A549 (cell line): ENCODE data around the gene ANKRD33B. TPM values are rescaled to one million over a fixed set of nuclear protein-coding genes. Genes with fewer than 3 reads are reported as not detected.

Source experiments
- ATAC-seq, 2 experiments: fragments of 200-7000 bp in 1 of 2; fragments of >200 bp in 1 of 2; cut with Nextera tagmentation in 1 of 2; cut with Tn5 transposase in 1 of 2; 3 replicates each; pipeline versions ENCODE4 v1.8.0 to v1.9.1; 2018 to 2020; ENCODE audit warnings: mild to moderate bottlenecking in 1 of 2, moderate library complexity in 1 of 2
- CTCF ChIA-PET: fragments of 300-600 bp; sonication (Branson Sonifier 250); formaldehyde crosslinking; extraction: SDS; loops from one replicate; lab custom pipeline; 2021; ENCODE audit warnings: antibody characterized with exemption, inconsistent platforms; lab: Yijun Ruan, JAX
- POLR2A ChIA-PET: fragments of 350-600 bp; formaldehyde crosslinking; extraction: SDS; loops from one replicate; lab custom pipeline; 2021; ENCODE audit warnings: antibody characterized with exemption, inconsistent platforms; lab: Yijun Ruan, JAX
- DNase-seq, 2 experiments: peaks; one replicate each; pipeline versions ENCODE4 v3.0.0 to v3.0.0-alpha.2; 2011 to 2016; ENCODE audit warnings: low read depth in 1 of 2, low spot score in 1 of 2
- FAIRE-seq: peaks from 2 replicates; lab custom pipeline; 2011; peaks lifted over from hg19 to GRCh38; lab: Jason Lieb, UNC
- H3K27ac ChIP-seq, 2 experiments: fragments of >200 bp; sonication (Bioruptor Twin); formaldehyde crosslinking; 3 replicates each; pipeline ENCODE4 v1.5.1; 2016 to 2017
- H3K4me1 ChIP-seq: fragments of >200 bp; sonication (Bioruptor Twin); formaldehyde crosslinking; 3 replicates; pipeline ENCODE4 v1.6.1; 2016
- H3K4me2 ChIP-seq: fragments of >200 bp; sonication (Bioruptor Twin); formaldehyde crosslinking; 3 replicates; pipeline ENCODE4 v1.6.1; 2016
- H3K4me3 ChIP-seq: fragments of >200 bp; sonication (Bioruptor Twin); formaldehyde crosslinking; 3 replicates; pipeline ENCODE4 v1.5.1; 2016
- H3K9me3 ChIP-seq: fragments of >200 bp; sonication (Bioruptor Twin); formaldehyde crosslinking; 3 replicates; pipeline ENCODE4 v1.6.1; 2016
- EHMT2 ChIP-seq: fragments of 200-600 bp; sonication (generic); IDR thresholded peaks from 2 replicates; pipeline ENCODE4 v1.6.1; 2016; ENCODE audit warnings: antibody characterized with exemption, low read depth, mild to moderate bottlenecking, moderate library complexity
- ESRRA ChIP-seq: fragments of 150-350 bp; IDR thresholded peaks from 2 replicates; pipeline ENCODE4 v1.6.1; 2014; ENCODE audit warnings: mild to moderate bottlenecking, low read length, borderline replicate concordance
- GATA3 ChIP-seq: IDR thresholded peaks from 2 replicates; pipeline ENCODE4 v1.6.1; 2012; ENCODE audit warnings: borderline replicate concordance
- HOXA7 ChIP-seq: fragments of 250-450 bp; sonication (Bioruptor Pico); IDR thresholded peaks from 2 replicates; pipeline ENCODE4 v1.5.0; 2020; ENCODE audit warnings: mild to moderate bottlenecking, moderate library complexity
- HOXB13 ChIP-seq: fragments of 250-450 bp; sonication (Bioruptor Pico); IDR thresholded peaks from 2 replicates; pipeline ENCODE4 v1.5.0; 2020; ENCODE audit warnings: low read depth, mild to moderate bottlenecking, moderate library complexity
- HOXB5 ChIP-seq: fragments of 250-450 bp; sonication (Bioruptor Pico); IDR thresholded peaks from 2 replicates; pipeline ENCODE4 v1.5.0; 2020; ENCODE audit warnings: mild to moderate bottlenecking, moderate library complexity
- JUN ChIP-seq, 2 experiments: fragments of >200 bp; sonication (Bioruptor Twin); formaldehyde crosslinking; IDR thresholded peaks; 2 replicates in 1 of 2; 3 replicates in 1 of 2; pipeline ENCODE4 v1.6.1; 2016 to 2017
- KDM5A ChIP-seq: fragments of 200-600 bp; sonication (generic); IDR thresholded peaks from 2 replicates; pipeline ENCODE4 v1.6.1; 2016; ENCODE audit warnings: antibody characterized with exemption, mild to moderate bottlenecking
- NPAS2 ChIP-seq: fragments of 250-450 bp; sonication (Bioruptor Pico); IDR thresholded peaks from 2 replicates; pipeline ENCODE4 v1.8.0; 2022; ENCODE audit warnings: mild to moderate bottlenecking, moderate library complexity, borderline replicate concordance
- NR3C1 ChIP-seq: fragments of >200 bp; sonication (Bioruptor Twin); formaldehyde crosslinking; IDR thresholded peaks from 3 replicates; pipeline ENCODE4 v1.6.1; 2017
- RAD21 ChIP-seq, 2 experiments: fragments of >200 bp in 1 of 2; sonication (Bioruptor Twin) in 1 of 2; formaldehyde crosslinking in 1 of 2; IDR thresholded peaks in 1 of 2; conservative IDR thresholded peaks in 1 of 2; 2 replicates in 1 of 2; 3 replicates in 1 of 2; pipeline ENCODE4 v1.6.1; 2012 to 2018; ENCODE audit warnings: inconsistent platforms in 1 of 2
- RNF2 ChIP-seq: fragments of 200-600 bp; sonication (generic); IDR thresholded peaks from 2 replicates; pipeline ENCODE4 v1.6.1; 2016; ENCODE audit warnings: low read depth, mild to moderate bottlenecking, antibody characterized with exemption, moderate library complexity, borderline replicate concordance
- ZC3H11A ChIP-seq: fragments of 450-650 bp; IDR thresholded peaks from 2 replicates; pipeline ENCODE4 v1.6.1; 2014; ENCODE audit warnings: antibody characterized with exemption, mild to moderate bottlenecking
- ZFP36 ChIP-seq: fragments of 450-650 bp; IDR thresholded peaks from 2 replicates; pipeline ENCODE4 v1.6.1; 2014; ENCODE audit warnings: borderline replicate concordance; ENCODE audit not compliant: partially characterized antibody
- ZNF302 ChIP-seq: fragments of 250-450 bp; sonication (Bioruptor Pico); IDR thresholded peaks from 2 replicates; pipeline ENCODE4 v1.9.0; 2021; ENCODE audit warnings: inconsistent platforms, mild to moderate bottlenecking, moderate library complexity
- WGBS: methylation state at CpG from one replicate; pipeline ENCODE4 v1.1.6; 2017; ENCODE audit errors: missing lambda C conversion rate; 5-methylcytosine and 5-hydroxymethylcytosine counted together
- polyA plus RNA-seq, 4 experiments: library from polyadenylated mRNA; depleted of rRNA in 3 of 4; stranded (reverse); fragments of >200 nt; fragmentation: RNase III in 1 of 4; extraction: RNeasy Plus Mini Kit Qiagen cat#74134 plus additional on column Dnase treatment in 1 of 4; gene quantifications; 2 replicates in 3 of 4; 3 replicates in 1 of 4; pipeline ENCODE4 v1.2.3, GENCODE V29; 2011 to 2017
- TF ChIP-seq, protein P1 (sequence below): IDR thresholded peaks from 2 replicates; pipeline ENCODE4 v1.6.1; 2012; ENCODE audit warnings: low read depth, borderline replicate concordance
- TF ChIP-seq, protein P2 (sequence below): fragments of 250-450 bp; sonication (Bioruptor Pico); IDR thresholded peaks from 2 replicates; pipeline ENCODE4 v1.5.0; 2021; ENCODE audit warnings: mild to moderate bottlenecking, moderate library complexity, borderline replicate concordance
- TF ChIP-seq, protein P3 (sequence below): fragments of 150-350 bp; IDR thresholded peaks from 2 replicates; pipeline ENCODE4 v1.6.1; 2014; ENCODE audit warnings: low read depth, mild to moderate bottlenecking, low read length
- TF ChIP-seq, protein P4 (sequence below): IDR thresholded peaks from 2 replicates; pipeline ENCODE4 v1.6.1; 2012

ANKRD33B gene
- polyA plus RNA-seq, 2 of the 4 experiments (the other 2 are of a cell fraction), result 4.0 to 6.9 TPM

DNA sequence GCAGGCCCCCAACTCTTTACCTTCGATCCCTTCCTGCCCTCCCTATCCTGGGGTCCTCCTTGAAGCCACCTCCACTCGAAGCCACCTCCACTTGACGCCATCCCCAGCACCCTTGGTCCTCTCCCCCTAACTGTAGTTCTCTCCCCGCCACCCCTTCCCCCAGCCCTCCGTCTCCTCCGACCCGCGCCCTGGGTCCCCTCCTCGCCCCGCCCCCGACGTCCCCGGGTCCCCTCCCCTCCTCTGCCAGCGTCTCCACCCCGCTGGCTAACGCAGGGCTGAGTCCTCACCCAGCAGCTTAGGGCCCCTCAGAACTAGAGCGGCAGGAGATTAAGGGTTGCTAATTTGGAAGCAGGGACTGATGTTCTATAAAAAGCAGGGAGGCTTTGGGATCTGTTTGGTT is 30.6 kb upstream of the ANKRD33B start:
- peak overlapping the region in 1 of 2 experiments; percentile 54; a peak in 2 of 6 replicates for H3K27ac ChIP-seq
- ChIA-PET POLR2A (no interaction called here), CTCF (interaction anchor here (2.2 kb wide), 1 partner anchor 18 kb away, joined by 7 read pairs; no protein-coding TSS in a partner anchor)
- no peak overlapping the region for H3K4me2 ChIP-seq
- H3K4me3 ChIP-seq, result no peak overlapping the region
- 96% methylated on average over 3 of the region's 17 CpGs for WGBS
- no peak for ATAC-seq
- no peak for FAIRE-seq
- no peak for TF ChIP-seq ZNF302 (CRISPR knock-in tag)
- TF ChIP-seq, protein P1, sequence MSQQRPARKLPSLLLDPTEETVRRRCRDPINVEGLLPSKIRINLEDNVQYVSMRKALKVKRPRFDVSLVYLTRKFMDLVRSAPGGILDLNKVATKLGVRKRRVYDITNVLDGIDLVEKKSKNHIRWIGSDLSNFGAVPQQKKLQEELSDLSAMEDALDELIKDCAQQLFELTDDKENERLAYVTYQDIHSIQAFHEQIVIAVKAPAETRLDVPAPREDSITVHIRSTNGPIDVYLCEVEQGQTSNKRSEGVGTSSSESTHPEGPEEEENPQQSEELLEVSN, result no peak
- no peak for TF ChIP-seq EHMT2
- no peak for TF ChIP-seq NR3C1
- TF ChIP-seq, protein P2, sequence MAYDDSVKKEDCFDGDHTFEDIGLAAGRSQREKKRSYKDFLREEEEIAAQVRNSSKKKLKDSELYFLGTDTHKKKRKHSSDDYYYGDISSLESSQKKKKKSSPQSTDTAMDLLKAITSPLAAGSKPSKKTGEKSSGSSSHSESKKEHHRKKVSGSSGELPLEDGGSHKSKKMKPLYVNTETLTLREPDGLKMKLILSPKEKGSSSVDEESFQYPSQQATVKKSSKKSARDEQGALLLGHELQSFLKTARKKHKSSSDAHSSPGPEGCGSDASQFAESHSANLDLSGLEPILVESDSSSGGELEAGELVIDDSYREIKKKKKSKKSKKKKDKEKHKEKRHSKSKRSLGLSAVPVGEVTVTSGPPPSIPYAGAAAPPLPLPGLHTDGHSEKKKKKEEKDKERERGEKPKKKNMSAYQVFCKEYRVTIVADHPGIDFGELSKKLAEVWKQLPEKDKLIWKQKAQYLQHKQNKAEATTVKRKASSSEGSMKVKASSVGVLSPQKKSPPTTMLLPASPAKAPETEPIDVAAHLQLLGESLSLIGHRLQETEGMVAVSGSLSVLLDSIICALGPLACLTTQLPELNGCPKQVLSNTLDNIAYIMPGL (CRISPR knock-in tag), result no peak
- TF ChIP-seq ESRRA, result no peak
- TF ChIP-seq GATA3, result no peak
- no peak for TF ChIP-seq ZFP36
- TF ChIP-seq HOXA7 (CRISPR knock-in tag), result no peak
- TF ChIP-seq KDM5A, result no peak
- TF ChIP-seq JUN (IDR thresholded peaks at IDR 0.05), result no peak
- no peak for TF ChIP-seq RNF2
- TF ChIP-seq HOXB5 (CRISPR knock-in tag), result no peak
- TF ChIP-seq, all 56 proteins: peak for 0
- DNase-seq, result no peak
- Histone ChIP-seq H3K9me3 (no peaks in the 10 kb centered on the region), H3K4me1 (peaks cover 9% of the 10 kb centered on the region; the same call in 2 of the 3 replicates)

DNA sequence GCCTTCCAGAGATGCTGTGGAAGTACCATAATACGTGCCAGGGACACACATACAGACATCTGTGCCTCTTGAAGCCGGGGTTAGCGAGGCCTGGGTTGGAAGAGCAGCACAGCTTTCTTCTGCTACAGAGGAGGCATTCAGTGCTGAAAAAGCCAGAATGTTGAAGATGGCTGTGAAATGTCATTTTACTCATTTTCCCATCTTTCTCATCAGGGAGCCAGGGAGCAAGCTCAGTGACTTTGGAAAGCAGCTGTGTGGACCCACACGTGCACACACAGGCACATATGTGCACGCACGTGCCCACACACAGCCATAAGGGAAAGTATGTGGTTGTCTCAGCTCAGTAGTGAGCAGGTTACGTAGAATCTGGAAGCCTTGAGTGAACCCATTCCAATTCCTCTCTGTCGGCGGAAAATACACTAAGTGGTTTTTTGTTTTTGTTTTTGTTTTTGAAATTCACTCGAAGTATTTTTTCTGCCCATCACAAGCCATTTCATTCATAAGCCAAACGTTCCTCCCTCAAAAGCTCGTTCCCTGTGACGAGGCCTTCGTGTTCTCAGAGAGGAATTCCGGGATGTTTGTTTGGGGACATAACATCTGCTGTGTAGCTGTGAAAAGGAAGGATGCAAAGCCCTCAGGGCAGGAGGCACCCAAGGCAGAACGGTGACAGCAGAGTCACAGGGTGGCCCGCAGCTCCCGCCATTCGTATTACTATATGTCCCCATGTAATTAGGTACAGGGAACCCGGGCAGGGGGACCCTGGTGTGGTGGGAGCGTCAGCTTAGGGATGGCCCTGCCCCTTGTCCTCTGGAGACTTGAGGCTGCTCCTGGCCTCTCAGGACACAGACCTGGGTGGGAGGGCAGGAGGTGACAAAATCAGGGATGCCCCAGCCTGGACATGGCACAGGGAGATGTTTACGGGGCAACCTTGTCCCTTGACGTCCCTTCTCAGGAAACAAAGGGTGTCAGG is 29.0 kb upstream of the ANKRD33B start:
- H3K9me3 ChIP-seq, result no peaks in the 10 kb centered on the region
- H3K27ac ChIP-seq, result peak overlapping the region in 1 of 2 experiments; percentile 30; a peak in 1 of 6 replicates
- POLR2A ChIA-PET, result no interaction called here
- 0 out of 3 replicates have a peak, but pooled peaks cover 3% of the 10 kb centered on the region for H3K4me1 ChIP-seq
- H3K4me3 ChIP-seq, result no peak overlapping the region
- WGBS, result 82% methylated on average over 23 of the region's 23 CpGs
- no peak for TF ChIP-seq ZC3H11A
- TF ChIP-seq, protein P3, sequence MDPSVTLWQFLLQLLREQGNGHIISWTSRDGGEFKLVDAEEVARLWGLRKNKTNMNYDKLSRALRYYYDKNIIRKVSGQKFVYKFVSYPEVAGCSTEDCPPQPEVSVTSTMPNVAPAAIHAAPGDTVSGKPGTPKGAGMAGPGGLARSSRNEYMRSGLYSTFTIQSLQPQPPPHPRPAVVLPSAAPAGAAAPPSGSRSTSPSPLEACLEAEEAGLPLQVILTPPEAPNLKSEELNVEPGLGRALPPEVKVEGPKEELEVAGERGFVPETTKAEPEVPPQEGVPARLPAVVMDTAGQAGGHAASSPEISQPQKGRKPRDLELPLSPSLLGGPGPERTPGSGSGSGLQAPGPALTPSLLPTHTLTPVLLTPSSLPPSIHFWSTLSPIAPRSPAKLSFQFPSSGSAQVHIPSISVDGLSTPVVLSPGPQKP, result no peak
- no peak for TF ChIP-seq EHMT2
- TF ChIP-seq NPAS2 (CRISPR knock-in tag), result no peak
- TF ChIP-seq GATA3, result no peak
- TF ChIP-seq, protein P1, result no peak
- no peak for TF ChIP-seq RAD21 (conservative IDR thresholded peaks at IDR 0.05 in 1 of 2, IDR thresholded peaks at IDR 0.05 in 1 of 2)
- TF ChIP-seq RNF2, result no peak
- no peak for TF ChIP-seq HOXB13 (CRISPR knock-in tag)
- TF ChIP-seq, protein P4, sequence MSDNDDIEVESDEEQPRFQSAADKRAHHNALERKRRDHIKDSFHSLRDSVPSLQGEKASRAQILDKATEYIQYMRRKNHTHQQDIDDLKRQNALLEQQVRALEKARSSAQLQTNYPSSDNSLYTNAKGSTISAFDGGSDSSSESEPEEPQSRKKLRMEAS, result no peak
- TF ChIP-seq, all 56 proteins: peak for 0
- no peak overlapping the region for H3K4me2 ChIP-seq
- CTCF ChIA-PET, result interaction anchor here (0.9 to 2.2 kb wide), 4 partner anchors 17 to 93 kb away, joined by 3 to 9 read pairs (median 6); no protein-coding TSS in a partner anchor
- FAIRE-seq (no peak), ATAC-seq (no peak; a peak in 1 of 6 replicates), DNase-seq (no peak)
